Measurements from ENCODE around the gene GALNT5. TPM values are rescaled to one million over a fixed set of nuclear protein-coding genes. Genes with fewer than 3 reads are reported as not detected.

Gene GALNT5, protein sequence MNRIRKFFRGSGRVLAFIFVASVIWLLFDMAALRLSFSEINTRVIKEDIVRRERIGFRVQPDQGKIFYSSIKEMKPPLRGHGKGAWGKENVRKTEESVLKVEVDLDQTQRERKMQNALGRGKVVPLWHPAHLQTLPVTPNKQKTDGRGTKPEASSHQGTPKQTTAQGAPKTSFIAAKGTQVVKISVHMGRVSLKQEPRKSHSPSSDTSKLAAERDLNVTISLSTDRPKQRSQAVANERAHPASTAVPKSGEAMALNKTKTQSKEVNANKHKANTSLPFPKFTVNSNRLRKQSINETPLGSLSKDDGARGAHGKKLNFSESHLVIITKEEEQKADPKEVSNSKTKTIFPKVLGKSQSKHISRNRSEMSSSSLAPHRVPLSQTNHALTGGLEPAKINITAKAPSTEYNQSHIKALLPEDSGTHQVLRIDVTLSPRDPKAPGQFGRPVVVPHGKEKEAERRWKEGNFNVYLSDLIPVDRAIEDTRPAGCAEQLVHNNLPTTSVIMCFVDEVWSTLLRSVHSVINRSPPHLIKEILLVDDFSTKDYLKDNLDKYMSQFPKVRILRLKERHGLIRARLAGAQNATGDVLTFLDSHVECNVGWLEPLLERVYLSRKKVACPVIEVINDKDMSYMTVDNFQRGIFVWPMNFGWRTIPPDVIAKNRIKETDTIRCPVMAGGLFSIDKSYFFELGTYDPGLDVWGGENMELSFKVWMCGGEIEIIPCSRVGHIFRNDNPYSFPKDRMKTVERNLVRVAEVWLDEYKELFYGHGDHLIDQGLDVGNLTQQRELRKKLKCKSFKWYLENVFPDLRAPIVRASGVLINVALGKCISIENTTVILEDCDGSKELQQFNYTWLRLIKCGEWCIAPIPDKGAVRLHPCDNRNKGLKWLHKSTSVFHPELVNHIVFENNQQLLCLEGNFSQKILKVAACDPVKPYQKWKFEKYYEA
- under 1 TPM; 0.26 to 0.98 (median 0.37) TPM for total RNA-seq

DNA sequence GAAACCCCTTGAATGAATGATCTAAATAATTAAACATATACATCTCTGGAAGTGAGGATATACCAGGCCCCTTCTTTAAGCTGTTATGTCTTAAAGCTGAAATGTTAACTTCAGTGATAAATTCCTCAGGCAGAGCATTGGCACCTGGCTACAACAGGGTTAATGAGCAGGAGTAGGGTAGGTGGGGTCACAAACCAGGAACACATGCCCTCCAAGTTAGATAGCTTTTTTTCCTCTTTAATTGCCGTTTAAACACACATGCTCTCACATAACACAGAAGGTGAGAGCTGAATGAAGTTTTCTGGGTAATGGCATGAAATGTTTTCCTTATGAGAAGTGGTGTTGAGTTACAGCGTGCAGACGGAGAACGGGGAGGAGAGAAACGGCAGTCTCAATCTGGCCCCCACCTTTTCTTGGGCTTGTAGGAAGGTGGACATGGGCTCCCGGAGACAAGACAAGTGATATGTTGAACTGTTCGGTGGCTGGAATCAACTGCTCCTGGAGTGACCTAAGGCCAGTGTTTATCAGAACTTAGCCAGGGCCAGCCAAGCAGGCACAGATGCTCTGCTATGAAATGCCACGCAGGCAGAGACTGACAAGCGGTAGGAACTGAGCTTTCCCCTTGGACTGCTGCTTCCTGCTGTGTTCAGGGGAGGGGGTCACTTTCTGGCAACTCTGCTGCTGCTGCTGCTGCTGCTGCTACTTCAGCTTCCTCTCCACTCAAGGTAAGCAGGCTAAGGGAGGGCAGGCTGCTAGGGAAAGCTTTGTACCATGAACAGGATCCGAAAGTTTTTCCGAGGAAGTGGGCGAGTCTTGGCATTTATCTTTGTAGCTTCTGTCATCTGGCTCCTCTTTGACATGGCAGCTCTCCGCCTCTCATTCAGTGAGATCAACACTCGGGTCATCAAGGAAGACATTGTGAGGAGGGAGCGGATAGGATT, at the start of gene GALNT5:
GALNT5 (plus strand) TSS at position 394 of the 941 bp plus-strand sequence; CDS start at position 772, 378 bp downstream.
- Histone ChIP-seq H3K4me1 (peaks cover 19% of the 10 kb centered on the region), H3K9me3 (no peaks in the 10 kb centered on the region), H3K36me3 (no peaks in the 10 kb centered on the region), H3K27ac (no peak within 1 kb of the TSS), H3K27me3 (no peaks in the 10 kb centered on the region), H3K4me3 (peak within 1 kb of the TSS; percentile 39)
- DNase-seq (ENCODE audit: low spot score in 2 of 2): no peak
- 10% methylated on average over 14 of the region's 15 CpGs for WGBS
- TF ChIP-seq POLR2A (IDR thresholded peaks at IDR 0.05): no peak
- TF ChIP-seq, protein P1, sequence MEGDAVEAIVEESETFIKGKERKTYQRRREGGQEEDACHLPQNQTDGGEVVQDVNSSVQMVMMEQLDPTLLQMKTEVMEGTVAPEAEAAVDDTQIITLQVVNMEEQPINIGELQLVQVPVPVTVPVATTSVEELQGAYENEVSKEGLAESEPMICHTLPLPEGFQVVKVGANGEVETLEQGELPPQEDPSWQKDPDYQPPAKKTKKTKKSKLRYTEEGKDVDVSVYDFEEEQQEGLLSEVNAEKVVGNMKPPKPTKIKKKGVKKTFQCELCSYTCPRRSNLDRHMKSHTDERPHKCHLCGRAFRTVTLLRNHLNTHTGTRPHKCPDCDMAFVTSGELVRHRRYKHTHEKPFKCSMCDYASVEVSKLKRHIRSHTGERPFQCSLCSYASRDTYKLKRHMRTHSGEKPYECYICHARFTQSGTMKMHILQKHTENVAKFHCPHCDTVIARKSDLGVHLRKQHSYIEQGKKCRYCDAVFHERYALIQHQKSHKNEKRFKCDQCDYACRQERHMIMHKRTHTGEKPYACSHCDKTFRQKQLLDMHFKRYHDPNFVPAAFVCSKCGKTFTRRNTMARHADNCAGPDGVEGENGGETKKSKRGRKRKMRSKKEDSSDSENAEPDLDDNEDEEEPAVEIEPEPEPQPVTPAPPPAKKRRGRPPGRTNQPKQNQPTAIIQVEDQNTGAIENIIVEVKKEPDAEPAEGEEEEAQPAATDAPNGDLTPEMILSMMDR (IDR thresholded peaks at IDR 0.05): no peak
- no peak for TF ChIP-seq POLR2AphosphoS5 (IDR thresholded peaks at IDR 0.05)
- no peak for TF ChIP-seq EP300 (IDR thresholded peaks at IDR 0.05)

DNA sequence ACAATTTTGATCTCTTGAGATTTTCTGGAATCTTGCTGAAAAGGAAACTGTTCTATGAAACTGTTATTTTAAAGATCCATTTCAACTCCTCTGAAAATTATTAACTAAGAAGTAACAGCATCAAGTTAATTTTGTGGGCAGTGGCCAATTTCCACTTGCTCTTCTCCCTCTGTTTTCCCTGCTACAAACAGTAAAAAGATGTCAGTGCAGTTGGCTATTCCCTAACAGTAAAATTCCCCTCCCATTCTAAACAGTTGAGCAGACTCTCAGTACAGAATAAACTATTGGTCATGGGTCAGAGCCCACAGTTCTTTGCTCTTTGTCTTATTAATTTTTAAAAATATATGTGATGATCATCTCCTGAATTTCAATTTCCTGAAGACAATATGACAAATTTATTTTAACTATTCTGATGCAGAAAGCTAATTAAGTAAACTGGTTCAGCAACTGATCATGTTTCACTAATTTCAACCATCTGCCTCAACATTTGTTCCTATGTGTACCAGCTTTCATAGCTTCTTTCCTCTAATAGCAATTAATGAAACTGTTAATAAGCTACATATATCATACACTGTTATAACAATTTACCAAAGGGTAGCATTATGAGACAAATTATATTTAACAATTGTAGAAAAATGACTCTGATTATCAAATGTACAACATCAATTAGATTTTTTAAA, 41.1 kb upstream of the GALNT5 start:
- no peak overlapping the region for H3K4me3 ChIP-seq
- no peak overlapping the region for H3K27ac ChIP-seq
- TF ChIP-seq POLR2AphosphoS5 (IDR thresholded peaks at IDR 0.05) (no peak), EP300 (IDR thresholded peaks at IDR 0.05) (no peak), POLR2A (IDR thresholded peaks at IDR 0.05) (no peak)
- TF ChIP-seq, protein P1 (IDR thresholded peaks at IDR 0.05): no peak
- no peaks in the 10 kb centered on the region for H3K9me3 ChIP-seq
- no peaks in the 10 kb centered on the region for H3K36me3 ChIP-seq
- H3K4me1 ChIP-seq: no peaks in the 10 kb centered on the region
- H3K27me3 ChIP-seq: no peaks in the 10 kb centered on the region
- no peak for DNase-seq (ENCODE audit: low spot score in 2 of 2)

DNA sequence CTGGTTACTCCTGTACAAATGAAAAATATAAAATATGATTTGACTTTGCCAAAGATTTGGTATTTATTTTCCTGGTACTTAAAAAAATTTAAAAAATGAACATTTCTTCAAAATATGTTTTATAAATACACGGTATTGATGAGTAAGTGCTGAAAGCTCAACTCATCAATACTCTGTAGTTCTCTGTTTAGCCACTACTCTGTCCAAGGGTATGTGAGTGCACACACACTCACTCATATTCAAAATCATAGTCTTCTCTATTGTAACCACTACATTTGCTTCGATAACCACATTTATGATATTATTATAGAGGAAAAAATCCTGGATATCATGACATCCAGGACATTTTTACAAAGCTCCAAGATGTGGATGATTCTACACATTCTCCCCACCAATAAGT, 40.1 kb upstream of the GALNT5 start:
- TF ChIP-seq, protein P1 (IDR thresholded peaks at IDR 0.05): no peak
- TF ChIP-seq EP300 (IDR thresholded peaks at IDR 0.05): no peak
- TF ChIP-seq POLR2A (IDR thresholded peaks at IDR 0.05): no peak
- TF ChIP-seq POLR2AphosphoS5 (IDR thresholded peaks at IDR 0.05): no peak
- WGBS: 92% methylated on average over 2 of the region's 2 CpGs
- no peak overlapping the region for H3K27ac ChIP-seq
- no peaks in the 10 kb centered on the region for H3K27me3 ChIP-seq
- no peak for DNase-seq (ENCODE audit: low spot score in 2 of 2)
- H3K36me3 ChIP-seq: no peaks in the 10 kb centered on the region
- H3K4me1 ChIP-seq: no peaks in the 10 kb centered on the region
- no peaks in the 10 kb centered on the region for H3K9me3 ChIP-seq
- no peak overlapping the region for H3K4me3 ChIP-seq

- no peak for DNase-seq (ENCODE audit: low spot score in 2 of 2)
- 86% methylated on average over 2 of the region's 2 CpGs for WGBS
- no peaks in the 10 kb centered on the region for H3K27me3 ChIP-seq
- no peaks in the 10 kb centered on the region for H3K4me1 ChIP-seq
- no peak overlapping the region for H3K27ac ChIP-seq
- no peak overlapping the region for H3K4me3 ChIP-seq
- H3K9me3 ChIP-seq: no peaks in the 10 kb centered on the region
- TF ChIP-seq, protein P1 (IDR thresholded peaks at IDR 0.05): no peak
- no peak for TF ChIP-seq POLR2A (IDR thresholded peaks at IDR 0.05)
- no peak for TF ChIP-seq POLR2AphosphoS5 (IDR thresholded peaks at IDR 0.05)
- TF ChIP-seq EP300 (IDR thresholded peaks at IDR 0.05): no peak
- H3K36me3 ChIP-seq: no peaks in the 10 kb centered on the region
These were observed 38.6 kb upstream of the GALNT5 start for GRCh38 chr2:157218911-157219310.

Data from suprapubic skin (tissue), 4 donors.